ENCODE measurements around the gene SLX4IP.

The SLX4IP gene

GRCh38 chr20:10676518-10676917, 241.4 kb downstream of the SLX4IP start:
- H3K4me3 ChIP-seq (ENCODE audit: low read depth, low read length), result no peak overlapping the region
- no peak for DNase-seq (ENCODE audit: low read depth)

Measured in skeletal muscle cell (primary cell).